NCI-H146 (cell line): ENCODE measurements around the gene POU6F2.

Source experiments
- DNase-seq: peaks from one replicate; lab custom pipeline; 2025; lab: John Stamatoyannopoulos, UW

Gene POU6F2

DNA sequence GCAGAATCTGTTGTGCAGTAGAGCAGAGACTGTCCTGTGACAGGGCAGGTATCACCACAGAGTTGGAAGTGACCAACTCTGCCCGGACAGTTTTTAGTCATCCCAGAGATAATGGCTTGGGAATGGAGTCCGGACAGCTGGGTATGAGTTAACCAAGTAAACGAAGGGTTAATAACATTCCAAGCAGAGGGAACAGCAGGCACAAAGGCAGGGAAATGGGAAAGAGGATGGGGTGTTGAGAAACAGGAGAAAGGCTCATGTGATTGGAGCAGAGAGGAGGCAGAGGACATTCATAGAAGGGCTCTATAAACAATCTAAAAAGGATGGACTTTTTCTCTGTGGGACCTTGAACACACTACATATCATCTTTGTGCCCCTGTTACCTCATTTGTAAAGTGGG, 456.3 kb downstream of the POU6F2 start:
- no peak for DNase-seq

DNA sequence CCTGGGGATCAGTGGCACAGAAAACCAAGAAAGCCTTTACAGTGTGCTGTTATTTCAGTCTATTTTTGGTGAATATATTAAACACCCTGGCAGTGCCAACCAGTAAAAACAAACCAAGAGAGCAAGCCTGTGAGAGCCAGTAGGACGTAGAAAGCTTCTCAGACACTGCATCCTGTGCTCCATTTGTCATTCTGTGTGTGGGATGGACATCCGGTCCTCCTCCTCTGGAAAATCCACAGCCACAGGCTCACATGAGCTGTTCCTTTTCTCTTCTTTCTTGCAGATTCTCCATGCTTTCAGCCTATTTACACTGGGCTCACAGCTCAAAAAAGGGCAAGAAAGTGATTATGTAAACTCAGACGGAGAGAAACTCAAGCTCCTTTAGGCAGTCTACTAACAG, 468.8 kb downstream of the POU6F2 start:
- no peak for DNase-seq

DNA sequence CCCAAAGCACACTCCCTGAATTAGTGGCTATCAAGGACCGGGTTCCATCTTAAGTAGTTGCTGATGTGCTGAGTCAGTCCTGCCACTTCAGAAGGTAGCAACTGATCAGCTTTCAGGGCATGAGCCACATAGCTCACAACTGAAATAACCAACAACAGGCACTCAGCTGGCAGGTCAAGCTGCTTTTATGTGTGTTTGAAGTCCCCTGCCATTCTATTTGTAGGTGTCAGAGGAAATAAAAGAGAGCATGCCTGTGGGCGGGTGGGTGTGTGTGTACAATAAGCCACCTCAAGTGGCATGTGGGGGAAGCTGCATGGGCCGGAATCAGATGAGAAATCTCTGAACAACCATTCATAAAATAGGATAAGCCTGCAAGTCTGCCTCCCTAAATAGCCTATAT, 474.2 kb downstream of the POU6F2 start:
- no peak for DNase-seq

DNA sequence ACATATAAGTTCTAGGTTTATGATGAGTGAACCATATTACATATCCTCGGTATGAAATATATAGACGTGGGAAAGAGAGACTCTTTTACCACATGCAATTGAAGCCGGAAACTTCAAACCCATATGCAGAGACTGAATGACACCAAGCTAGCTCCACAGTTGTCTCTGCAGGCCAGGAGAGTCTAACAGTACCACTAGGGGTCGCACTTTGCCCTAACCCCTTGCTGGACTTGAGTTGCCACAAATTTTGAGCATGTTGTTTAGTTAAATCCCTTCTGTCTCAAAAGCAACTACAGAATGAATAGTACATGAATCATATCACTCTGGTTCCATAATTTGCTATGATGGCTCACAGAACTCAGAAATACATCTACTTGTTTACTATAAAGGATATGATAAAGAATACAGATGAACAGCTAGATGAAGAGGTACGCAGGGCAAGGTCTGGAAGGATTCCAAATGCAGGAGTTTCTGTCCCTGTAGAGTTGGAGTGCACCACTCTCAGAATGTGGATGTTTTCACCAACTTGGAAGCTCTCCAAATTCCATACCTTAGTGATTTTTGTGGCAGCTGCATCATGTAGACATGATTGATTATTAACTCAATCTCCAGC, 476.1 kb downstream of the POU6F2 start:
- DNase-seq = peak; percentile 22

DNA sequence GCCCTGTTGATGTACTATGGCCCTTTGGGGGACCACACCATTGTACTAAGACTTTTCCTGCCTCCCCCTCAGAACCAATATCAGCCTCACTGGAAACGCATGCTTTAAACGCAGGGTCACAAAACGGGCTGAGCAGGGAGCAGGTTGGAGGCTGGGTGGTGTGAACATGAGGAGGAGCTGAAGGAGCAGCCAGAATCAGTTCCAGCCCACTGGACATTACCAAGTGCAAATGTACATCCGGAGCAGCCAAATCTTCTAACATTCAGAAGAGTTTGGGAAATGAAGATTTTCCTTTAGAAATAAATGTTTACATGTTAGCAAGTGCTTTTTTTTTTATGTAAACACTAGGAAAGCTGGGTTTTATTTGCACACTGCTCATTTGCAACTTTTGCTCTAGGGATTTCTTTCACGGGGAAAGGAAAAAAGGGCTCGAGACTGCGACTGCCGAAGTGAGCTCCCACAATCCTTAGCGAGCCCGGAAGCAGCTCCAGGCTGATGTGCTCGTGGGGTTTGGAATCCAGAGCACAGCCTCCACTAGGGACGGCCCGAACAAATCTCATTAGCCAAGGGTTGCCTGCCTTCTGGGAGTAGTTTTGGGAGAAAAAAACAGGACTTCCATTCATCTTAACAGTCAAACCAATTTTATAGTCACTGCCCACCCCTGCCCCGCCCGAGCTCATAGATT, 480.5 kb downstream of the POU6F2 start:
- no peak for DNase-seq

DNA sequence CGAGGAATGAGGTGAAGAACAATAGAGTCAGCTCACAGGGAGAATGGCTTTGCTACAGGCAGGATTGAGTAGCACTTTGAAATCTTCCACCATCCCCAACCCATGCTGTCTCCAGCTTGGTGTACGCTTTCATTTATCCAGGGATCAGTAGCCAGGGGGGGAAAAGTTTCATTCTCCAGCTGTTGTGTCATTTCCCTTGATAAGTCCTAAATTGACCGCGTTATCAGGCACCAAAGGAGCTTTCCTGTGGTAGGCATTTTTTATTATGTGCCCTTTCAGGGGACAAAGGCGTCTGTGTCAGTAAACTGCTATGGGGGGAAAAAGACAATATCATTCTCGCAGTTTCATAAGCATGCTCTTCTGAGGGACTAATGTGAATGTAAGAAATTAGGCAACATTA, 481.9 kb downstream of the POU6F2 start:
- DNase-seq = no peak

DNA sequence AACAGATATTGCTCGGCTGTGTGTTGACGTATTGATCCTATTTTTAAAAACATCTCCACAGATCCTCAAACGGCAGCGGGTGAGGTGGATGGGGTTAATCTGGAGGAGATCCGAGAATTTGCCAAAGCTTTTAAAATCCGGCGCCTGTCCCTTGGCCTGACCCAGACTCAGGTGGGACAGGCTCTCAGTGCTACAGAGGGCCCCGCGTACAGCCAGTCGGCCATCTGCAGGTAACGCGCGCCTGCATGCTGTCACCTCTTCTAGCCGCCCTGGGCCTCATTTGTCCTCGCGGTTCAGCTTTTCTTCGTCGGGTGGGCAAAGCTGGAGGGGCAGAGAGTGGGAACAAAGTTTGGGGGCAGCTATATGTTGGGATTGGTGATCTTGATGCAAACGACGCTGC, 482.8 kb downstream of the POU6F2 start:
- DNase-seq = no peak

DNA sequence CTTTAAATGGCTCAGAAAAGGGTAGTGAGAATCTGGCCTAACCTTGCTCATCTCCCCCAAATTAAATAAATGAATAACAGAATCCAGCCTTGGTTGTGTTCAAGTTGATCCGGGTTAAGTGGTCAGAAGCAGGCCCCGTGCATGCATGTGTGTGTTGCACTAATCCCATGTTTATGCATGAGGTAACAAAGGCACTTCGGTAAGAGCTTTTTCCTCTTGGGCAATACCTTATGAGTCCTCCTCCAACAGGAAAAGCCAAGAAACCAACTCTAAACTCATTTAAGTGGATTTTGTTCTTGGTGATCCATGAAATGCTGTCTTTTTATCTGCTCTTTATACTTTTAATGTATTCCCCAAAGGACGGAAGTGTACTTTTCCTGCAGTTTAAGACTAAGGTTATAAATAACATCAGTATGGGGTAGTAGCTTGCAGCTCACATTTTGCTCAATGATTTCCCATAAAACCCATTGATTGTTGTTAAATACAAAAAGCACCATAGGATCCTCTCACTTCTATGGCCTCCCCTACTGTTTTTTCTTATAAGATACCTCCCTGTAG, 483.6 kb downstream of the POU6F2 start:
- no peak for DNase-seq

DNA sequence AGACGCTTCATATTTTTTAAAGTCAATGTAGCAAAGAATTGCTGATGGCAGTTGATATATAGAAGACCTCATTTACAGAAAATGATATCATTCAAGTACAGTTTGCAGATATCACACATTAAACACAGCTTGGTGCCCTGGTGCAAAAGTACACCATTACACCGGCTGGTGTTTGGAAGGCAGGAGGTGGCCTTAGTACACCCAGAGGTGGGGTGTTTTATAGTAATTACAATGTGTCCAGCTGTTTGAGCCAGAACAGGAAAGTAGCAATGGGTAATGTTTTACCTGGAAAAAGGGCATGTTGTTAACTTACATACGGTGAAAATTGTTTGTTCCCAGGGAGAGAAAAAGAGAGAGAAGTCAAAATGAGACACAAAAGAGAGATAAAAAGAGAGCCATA, 485.5 kb downstream of the POU6F2 start:
- no peak for DNase-seq

DNA sequence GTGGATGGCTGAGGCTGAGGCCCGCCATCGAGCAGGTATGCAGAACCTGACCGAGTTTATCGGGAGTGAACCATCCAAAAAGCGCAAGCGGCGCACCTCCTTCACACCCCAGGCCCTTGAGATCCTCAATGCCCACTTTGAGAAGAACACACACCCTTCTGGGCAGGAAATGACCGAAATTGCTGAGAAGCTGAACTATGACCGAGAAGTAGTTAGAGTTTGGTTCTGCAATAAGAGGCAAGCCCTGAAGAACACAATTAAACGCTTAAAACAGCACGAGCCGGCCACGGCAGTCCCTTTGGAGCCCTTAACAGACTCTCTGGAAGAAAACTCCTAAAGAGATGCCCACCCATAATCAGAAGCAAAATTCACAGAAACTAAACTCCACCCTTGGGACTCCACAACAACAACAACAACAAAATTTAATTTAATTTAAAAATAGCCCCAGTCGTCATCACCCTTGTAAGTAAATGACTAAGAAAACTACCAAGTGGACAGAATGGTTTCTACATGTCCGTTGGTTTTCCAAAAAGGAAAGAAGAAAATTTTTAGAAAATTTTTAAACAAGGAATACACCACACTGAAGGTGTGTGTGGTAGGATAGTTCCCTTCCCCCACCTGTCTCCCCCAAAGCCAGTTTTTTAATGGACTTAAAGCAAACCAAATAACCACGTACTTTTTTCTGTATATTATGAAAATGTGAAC, 486.8 kb downstream of the POU6F2 start:
- DNase-seq = no peak

DNA sequence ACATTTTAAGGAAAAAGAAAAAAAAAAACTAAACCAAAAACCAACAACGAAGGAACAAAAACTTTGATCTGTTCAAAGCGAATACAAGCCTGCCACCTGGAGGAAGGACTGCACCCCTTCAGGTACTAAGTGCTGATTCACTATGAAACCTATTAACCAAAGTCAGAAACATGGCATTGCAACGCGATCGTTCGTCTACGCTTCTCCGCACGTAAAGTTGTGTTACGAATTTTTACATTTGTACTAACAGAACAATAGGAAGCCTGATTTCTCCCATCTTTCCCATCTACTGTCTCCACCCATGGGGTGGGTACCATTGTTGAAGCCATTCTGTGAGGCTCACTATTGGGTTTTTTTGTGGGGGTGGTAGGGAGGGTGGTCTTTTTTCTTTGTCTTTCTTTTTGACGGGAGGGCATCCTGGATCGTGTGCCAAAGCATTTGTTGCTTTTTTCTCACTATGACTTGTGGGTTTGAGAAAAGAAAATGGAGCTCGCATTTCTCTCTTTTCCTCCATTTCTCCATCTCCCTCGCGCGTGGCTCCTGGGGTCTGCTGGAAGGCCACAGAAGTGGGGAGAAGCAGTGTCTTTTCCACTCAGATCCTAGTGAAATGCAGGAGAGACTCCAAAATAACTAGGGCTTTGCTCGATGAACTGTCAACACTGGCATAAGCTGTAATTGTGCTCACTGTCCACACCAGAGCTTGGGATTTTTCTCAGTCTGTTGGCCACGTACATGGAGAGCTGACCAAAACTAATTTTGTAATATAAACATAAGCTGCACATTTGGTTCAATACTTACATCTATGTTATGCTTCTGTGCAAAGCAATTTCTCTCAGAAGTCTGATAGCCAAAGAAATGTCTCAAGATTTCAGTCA, 487.6 kb downstream of the POU6F2 start:
- peak; percentile 46 for DNase-seq

DNA sequence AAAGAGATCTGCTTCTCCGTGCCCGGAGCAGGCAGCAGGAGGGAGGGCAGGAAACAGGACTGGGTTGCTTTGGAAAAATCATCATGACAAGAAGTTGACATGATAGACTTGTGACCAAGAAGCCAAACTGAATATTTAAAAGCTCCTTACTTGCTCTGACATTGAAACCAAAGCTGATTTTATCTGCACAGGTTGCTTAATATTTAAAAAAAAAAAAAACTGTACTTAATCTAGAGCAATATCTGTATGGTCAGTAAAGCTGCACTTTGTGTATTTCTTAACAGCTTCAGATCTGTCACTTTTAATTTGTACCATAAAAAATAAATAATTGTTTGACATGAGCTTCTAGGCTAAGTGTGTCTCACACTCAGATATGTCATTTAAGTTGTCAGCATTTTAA, 490.6 kb downstream of the POU6F2 start:
- DNase-seq = no peak

DNA sequence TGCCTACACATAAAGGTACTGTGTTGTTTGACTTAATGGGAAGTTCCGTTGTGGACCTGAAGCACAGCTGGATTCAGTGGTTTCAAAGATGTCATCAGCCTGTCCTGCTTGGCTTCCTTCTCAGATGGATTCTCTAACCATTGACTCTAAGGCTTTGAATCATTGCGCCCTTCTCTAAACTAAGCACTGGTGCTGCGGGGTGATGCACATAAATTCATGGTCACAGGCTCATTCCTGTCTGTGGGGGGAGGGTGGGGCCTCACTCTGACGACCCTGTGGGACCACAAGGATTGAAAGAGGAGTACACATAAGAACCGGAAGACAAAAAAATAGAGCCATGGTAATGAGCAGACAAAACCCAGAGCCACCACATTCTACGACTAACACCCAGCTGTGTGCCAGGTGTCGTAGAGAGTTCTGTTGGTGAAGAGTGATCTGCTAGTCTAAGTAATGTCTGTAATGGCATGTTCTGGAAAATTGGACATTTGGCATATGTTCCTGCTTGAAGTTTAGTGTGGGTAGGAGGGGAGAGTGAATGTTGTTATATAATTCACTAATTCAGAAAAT, 491.2 kb downstream of the POU6F2 start:
- DNase-seq = no peak

DNA sequence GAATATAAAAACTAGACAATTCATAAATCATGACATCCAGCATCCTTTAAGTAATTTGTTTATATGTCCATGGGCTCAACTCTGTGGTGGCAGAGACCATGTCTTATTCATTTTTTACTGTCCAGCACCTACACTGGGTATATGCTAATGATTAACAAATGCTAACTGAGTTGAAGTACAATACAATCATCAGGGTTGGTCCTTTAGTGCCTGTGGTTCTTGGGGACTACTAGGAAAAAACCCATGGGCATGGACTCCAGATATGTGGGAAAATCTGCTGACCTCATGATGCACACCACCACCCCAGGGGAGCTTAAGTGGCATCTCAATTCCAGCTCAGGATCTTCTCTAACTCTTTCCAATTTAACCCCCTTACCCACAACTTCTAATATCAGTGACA, 503.2 kb downstream of the POU6F2 start:
- no peak for DNase-seq

DNA sequence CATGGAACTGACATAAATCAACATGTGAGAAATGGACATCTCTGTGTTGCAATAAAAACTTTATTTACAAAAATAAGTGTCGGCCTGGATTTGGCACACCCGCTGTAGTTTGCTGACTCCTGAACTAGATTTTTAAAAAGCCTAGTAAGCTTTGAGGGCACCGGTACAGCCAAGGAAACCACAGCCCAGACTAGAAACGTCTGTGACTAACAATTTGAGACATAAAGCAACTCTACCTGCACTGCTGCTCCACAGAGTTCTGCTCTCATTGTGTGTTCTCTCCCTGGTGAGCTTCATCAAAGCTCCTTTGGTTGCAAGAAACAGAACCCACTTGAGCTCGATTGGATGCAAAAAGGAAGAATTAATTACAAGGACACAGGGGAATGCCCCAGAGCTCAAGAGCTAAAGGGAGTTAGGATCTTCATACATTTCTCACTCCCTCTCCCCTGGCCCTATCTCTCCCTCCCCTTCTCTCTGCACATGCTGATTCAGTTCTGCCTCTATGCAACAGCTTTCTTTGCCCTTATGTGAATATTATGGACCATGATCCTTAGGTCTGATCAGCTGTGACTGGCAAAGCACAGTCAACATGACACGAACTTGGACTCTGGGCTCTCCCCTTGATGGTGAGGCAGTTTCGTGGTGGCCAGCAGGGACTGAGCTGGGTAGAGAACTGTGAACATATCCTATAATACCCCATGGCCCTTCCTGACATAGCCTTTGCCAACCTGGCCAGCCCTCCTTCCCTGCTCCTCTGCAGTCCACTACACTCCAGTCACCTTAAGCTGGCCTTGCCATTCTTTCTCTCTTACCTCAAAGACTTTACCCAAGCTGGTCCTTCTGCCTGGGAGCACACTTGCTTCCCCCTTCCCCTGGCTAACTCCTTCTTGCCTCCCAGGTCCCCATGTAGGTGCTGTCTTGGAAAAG, 511.0 kb downstream of the POU6F2 start:
- DNase-seq = no peak

DNA sequence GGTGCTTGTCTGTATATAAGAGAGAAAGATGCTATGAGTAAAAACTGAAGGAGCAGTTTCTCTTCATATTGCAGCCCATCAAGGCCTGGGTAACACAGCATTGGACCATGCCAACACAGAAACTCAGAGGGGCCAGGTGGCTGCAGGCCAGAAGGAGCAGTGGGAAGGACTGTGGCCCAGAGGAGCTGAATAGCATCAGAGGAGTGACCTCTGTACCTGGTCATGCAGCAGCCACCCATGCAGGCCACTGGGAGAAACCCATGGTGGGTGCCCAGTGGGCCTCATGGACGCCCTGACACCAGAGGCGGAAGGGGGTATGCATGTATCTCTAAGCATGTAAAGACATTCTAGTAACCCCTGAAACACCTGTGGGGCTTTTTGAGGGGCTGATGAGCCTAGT, 512.6 kb downstream of the POU6F2 start:
- no peak for DNase-seq

DNA sequence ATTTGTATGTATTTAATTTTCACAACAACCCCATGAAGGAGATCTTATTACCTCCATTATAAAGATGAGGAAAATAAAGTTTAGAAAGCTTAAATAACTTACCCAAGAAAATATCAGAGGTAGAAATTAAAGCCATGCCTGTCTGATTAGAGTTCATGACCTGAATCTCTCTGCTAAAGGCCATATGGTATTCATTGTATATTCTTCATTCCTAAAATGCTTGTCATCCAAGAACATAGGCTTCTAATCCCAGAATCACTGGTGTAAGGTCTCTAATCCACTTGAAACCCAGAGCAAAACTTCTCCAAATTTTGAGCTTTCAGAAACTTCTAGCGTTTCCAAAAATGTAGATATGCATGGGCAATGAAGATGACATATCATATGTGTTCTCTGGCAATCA, 516.2 kb downstream of the POU6F2 start:
- DNase-seq = no peak

DNA sequence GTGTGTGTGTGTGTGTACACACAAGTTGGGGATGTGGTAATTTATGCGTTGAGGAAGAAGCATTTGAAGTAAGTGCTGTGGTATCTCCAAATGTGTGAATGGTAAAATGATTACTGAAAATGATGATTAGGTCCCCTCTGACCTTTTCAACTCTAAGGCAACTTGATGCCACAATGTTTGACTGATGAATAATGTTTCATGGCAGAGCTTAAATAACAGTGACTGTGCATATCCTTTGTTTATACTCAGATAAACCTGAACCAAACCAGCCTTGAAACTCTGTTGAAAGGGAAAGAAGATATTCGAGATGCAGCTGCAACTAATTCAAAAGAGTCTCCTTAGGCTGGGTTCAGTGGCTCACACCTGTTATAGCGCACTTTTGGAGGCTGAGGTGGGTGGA, 523.6 kb downstream of the POU6F2 start:
- DNase-seq = no peak

DNA sequence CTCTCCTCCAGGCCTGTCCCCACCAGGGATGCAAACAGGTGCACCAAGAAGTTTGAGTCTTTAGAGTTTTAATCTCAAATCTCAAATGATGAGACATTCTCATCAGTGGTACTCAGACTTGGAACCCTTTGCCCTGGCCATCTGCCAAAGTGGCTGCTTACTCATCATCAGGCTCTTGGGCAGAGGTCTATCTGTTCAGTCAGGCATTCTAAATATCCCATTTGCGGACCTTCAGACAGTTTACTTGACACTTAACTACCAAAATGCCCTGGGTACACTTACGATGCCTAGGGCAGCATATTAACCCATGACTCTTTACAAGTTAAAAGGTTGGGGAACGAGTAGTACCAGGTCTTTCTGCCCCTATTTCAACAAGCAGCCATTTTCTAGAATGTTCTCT, 527.3 kb downstream of the POU6F2 start:
- DNase-seq = no peak

DNA sequence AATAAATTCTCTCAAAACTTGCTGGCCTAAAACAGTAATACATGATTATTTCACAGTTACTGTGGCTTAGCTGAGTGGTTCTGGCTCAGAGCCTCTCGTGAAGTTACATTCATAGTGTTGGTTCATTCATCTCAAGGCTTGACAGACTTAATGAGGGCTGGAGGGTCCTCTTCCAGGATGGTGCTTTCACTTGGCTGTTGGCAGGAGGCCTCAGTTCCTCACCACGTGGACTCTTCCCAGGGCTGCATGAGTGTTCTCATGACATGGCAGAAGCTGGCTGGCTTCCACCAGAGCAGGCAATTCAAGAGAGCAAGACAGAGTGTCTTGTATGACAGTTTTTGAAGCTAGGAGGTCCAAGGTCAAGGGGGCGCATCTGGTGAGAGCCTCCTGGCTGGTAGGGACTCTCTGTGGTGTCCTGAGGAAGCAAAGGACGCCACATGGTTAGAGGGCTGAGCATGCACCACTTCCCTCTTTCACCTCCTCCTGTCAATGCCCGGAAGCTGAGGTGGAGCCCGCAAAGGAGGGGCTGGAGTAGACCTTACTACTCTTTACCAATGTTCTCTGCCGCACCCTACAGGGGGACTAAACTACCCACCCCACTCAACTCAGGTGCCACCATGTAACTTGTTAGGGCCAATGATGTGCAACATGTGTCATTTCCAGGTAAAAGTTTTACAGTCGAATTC, 530.3 kb downstream of the POU6F2 start:
- no peak for DNase-seq
